ENCODE results near the gene G2E3. TPM values are rescaled to one million over a fixed set of nuclear protein-coding genes. Genes with fewer than 3 reads are reported as not detected.

G2E3 gene
- total RNA-seq, 2 donors from 2014 or later = 4.2 to 4.5 TPM

Other genes with a start within 250 kb of the G2E3 start
- gene SCFD1, start 63.2 kb downstream of the G2E3 start, total RNA-seq = 10 to 100 TPM; 20.5 to 28.6 TPM

All from right atrium auricular region (tissue), 2 donors.